ENCODE data around the gene STEAP1. TPM values are rescaled to one million over a fixed set of nuclear protein-coding genes. Genes with fewer than 3 reads are reported as not detected.
A peak's percentile ranks its signal among the peaks of the same experiment; 100 is the strongest.

The STEAP1 gene
- total RNA-seq, 1 donor, result 39.1 TPM

- Histone ChIP-seq H3K27me3 (ENCODE audit: insufficient read depth, low read length) (no peaks in the 10 kb centered on the region), H4K20me1 (ENCODE audit: insufficient read depth, low read length) (no peaks in the 10 kb centered on the region), H3K27ac (ENCODE audit: low read depth, low read length) (no peak overlapping the region), H3K79me2 (ENCODE audit: insufficient read depth, low read length) (no peaks in the 10 kb centered on the region), H3K4me2 (ENCODE audit: insufficient read depth, low read length) (no peak overlapping the region), H3K4me1 (ENCODE audit: insufficient read depth, low read length) (peaks cover 5% of the 10 kb centered on the region), H2AFZ (ENCODE audit: low read length) (peak overlapping the region; percentile 18), H3K36me3 (ENCODE audit: insufficient read depth, low read length) (no peaks in the 10 kb centered on the region), H3K4me3 (ENCODE audit: insufficient read depth, low read length) (no peak overlapping the region), H3K9me3 (ENCODE audit: low read depth, low read length) (no peaks in the 10 kb centered on the region)
- no peak for DNase-seq (ENCODE audit: insufficient read length, low spot score, missing footprints)
- TF ChIP-seq CTCF (IDR thresholded peaks at IDR 0.05; ENCODE audit: extremely low read depth, low read depth, low read length), result no peak
These were observed 34.0 kb downstream of the STEAP1 start for GRCh38 chr7:90188281-90188680.

- Histone ChIP-seq H3K27me3 (ENCODE audit: insufficient read depth, low read length) (no peaks in the 10 kb centered on the region), H3K9me3 (ENCODE audit: low read depth, low read length) (no peaks in the 10 kb centered on the region), H4K20me1 (ENCODE audit: insufficient read depth, low read length) (no peaks in the 10 kb centered on the region), H3K36me3 (ENCODE audit: insufficient read depth, low read length) (no peaks in the 10 kb centered on the region), H3K4me2 (ENCODE audit: insufficient read depth, low read length) (no peak overlapping the region), H3K4me3 (ENCODE audit: insufficient read depth, low read length) (no peak overlapping the region), H3K79me2 (ENCODE audit: insufficient read depth, low read length) (no peaks in the 10 kb centered on the region), H2AFZ (ENCODE audit: low read length) (no peak overlapping the region), H3K27ac (ENCODE audit: low read depth, low read length) (no peak overlapping the region), H3K4me1 (ENCODE audit: insufficient read depth, low read length) (peaks cover 10% of the 10 kb centered on the region)
- no peak for DNase-seq (ENCODE audit: insufficient read length, low spot score, missing footprints)
- TF ChIP-seq CTCF (IDR thresholded peaks at IDR 0.05; ENCODE audit: extremely low read depth, low read depth, low read length), result no peak
These were observed 36.7 kb downstream of the STEAP1 start for GRCh38 chr7:90190995-90191394.

- Histone ChIP-seq H3K79me2 (ENCODE audit: insufficient read depth, low read length) (no peaks in the 10 kb centered on the region), H3K27ac (ENCODE audit: low read depth, low read length) (no peak overlapping the region), H3K4me1 (ENCODE audit: insufficient read depth, low read length) (peaks cover 10% of the 10 kb centered on the region), H4K20me1 (ENCODE audit: insufficient read depth, low read length) (no peaks in the 10 kb centered on the region), H3K36me3 (ENCODE audit: insufficient read depth, low read length) (no peaks in the 10 kb centered on the region), H3K4me3 (ENCODE audit: insufficient read depth, low read length) (no peak overlapping the region), H3K4me2 (ENCODE audit: insufficient read depth, low read length) (no peak overlapping the region), H2AFZ (ENCODE audit: low read length) (no peak overlapping the region), H3K9me3 (ENCODE audit: low read depth, low read length) (no peaks in the 10 kb centered on the region), H3K27me3 (ENCODE audit: insufficient read depth, low read length) (no peaks in the 10 kb centered on the region)
- no peak for DNase-seq (ENCODE audit: insufficient read length, low spot score, missing footprints)
- TF ChIP-seq CTCF (IDR thresholded peaks at IDR 0.05; ENCODE audit: extremely low read depth, low read depth, low read length), result no peak
These were observed 37.4 kb downstream of the STEAP1 start for GRCh38 chr7:90191648-90192047.

- Histone ChIP-seq H3K4me3 (ENCODE audit: insufficient read depth, low read length) (no peak overlapping the region), H3K27me3 (ENCODE audit: insufficient read depth, low read length) (no peaks in the 10 kb centered on the region), H3K27ac (ENCODE audit: low read depth, low read length) (peak overlapping the region; percentile 27), H4K20me1 (ENCODE audit: insufficient read depth, low read length) (no peaks in the 10 kb centered on the region), H2AFZ (ENCODE audit: low read length) (peak overlapping the region; percentile 11), H3K79me2 (ENCODE audit: insufficient read depth, low read length) (no peaks in the 10 kb centered on the region), H3K9me3 (ENCODE audit: low read depth, low read length) (no peaks in the 10 kb centered on the region), H3K4me1 (ENCODE audit: insufficient read depth, low read length) (peaks cover 10% of the 10 kb centered on the region), H3K4me2 (ENCODE audit: insufficient read depth, low read length) (peak overlapping the region; percentile 27), H3K36me3 (ENCODE audit: insufficient read depth, low read length) (no peaks in the 10 kb centered on the region)
- DNase-seq (ENCODE audit: insufficient read length, low spot score, missing footprints), result no peak
- no peak for TF ChIP-seq CTCF (IDR thresholded peaks at IDR 0.05; ENCODE audit: extremely low read depth, low read depth, low read length)
These were observed 38.8 kb downstream of the STEAP1 start for GRCh38 chr7:90192876-90193750.

All from osteoblast (primary cell).